HepG2 (cell line): ENCODE measurements around the gene PSMB2. TPM values are rescaled to one million over a fixed set of nuclear protein-coding genes. Genes with fewer than 3 reads are reported as not detected.
A peak's percentile ranks its signal among the peaks of the same experiment; 100 is the strongest.

Source experiments
- AGO1 ChIP-seq: fragments of 200-400 bp; formaldehyde crosslinking; IDR thresholded peaks from 2 replicates; pipeline ENCODE4 v1.6.1; 2017; ENCODE audit warnings: mild to moderate bottlenecking, low read depth, low read length, moderate library complexity; ENCODE audit not compliant: poor library complexity, severe bottlenecking
- CBX2 ChIP-seq, 2 experiments: fragments of 200-600 bp in 1 of 2; sonication (generic); formaldehyde crosslinking in 1 of 2; IDR thresholded peaks; 2 replicates each; pipeline versions ENCODE4 v1.7.0 to v1.8.1; 2018 to 2022; ENCODE audit warnings: low read depth in 2 of 2, low read length in 1 of 2, mild to moderate bottlenecking in 1 of 2, missing genetic modification reagents in 1 of 2
- HIVEP1 ChIP-seq: sonication (generic); formaldehyde crosslinking; IDR thresholded peaks from 2 replicates; pipeline ENCODE4 v1.4.0; 2020; ENCODE audit warnings: mild to moderate bottlenecking, missing genetic modification reagents
- SNAI1 ChIP-seq: sonication (generic); formaldehyde crosslinking; IDR thresholded peaks from 2 replicates; pipeline ENCODE4 v1.5.0; 2020; ENCODE audit warnings: mild to moderate bottlenecking, missing genetic modification reagents, borderline replicate concordance
- ZNF577 ChIP-seq: sonication (generic); formaldehyde crosslinking; IDR thresholded peaks from 2 replicates; pipeline ENCODE4 v1.4.0; 2020; ENCODE audit warnings: mild to moderate bottlenecking, low read depth, missing genetic modification reagents, borderline replicate concordance
- polyA plus RNA-seq, 8 experiments: library from polyadenylated mRNA; depleted of rRNA in 3 of 8; stranded (reverse) in 7 of 8; unstranded in 1 of 8; fragments of >200 nt; fragmentation: Illumina TruSeq in 4 of 8; extraction: Trizol in 4 of 8; gene quantifications; 2 replicates each; pipeline versions ENCODE4 v1.2.1 to v1.2.3, GENCODE V29; 2011 to 2016; ENCODE audit warnings: low read depth in 4 of 8, missing spikeins in 1 of 8, mixed read lengths in 1 of 8; ENCODE audit not compliant: insufficient read depth in 1 of 8
- total RNA-seq, 5 experiments: library from RNA; depleted of rRNA; stranded (reverse); fragments of >200 nt; fragmentation: Illumina TruSeq; extraction: Trizol; gene quantifications; 2 replicates each; pipeline ENCODE4 v1.2.3, GENCODE V29; 2016; ENCODE audit warnings: low read depth in 1 of 5
- TF ChIP-seq, protein P1 (sequence below), 2 experiments: sonication (generic) in 1 of 2; formaldehyde crosslinking in 1 of 2; IDR thresholded peaks; 2 replicates each; pipeline versions ENCODE4 v1.4.0 to v1.6.1; 2018 to 2020; ENCODE audit warnings: missing genetic modification reagents in 2 of 2, borderline replicate concordance in 1 of 2, low read depth in 1 of 2, mild to moderate bottlenecking in 1 of 2, missing biosample characterization in 1 of 2
- TF ChIP-seq, protein P2 (sequence below): sonication (generic); formaldehyde crosslinking; IDR thresholded peaks from 2 replicates; pipeline ENCODE4 v1.5.1; 2020; ENCODE audit warnings: missing genetic modification reagents, mild to moderate bottlenecking, borderline replicate concordance

PSMB2 gene
- total and polyA plus RNA-seq, 2 of the 13 experiments (the other 11 are each of a cell fraction or from before 2014, with no cell fraction given), result 60.6 to 62.2 TPM

DNA sequence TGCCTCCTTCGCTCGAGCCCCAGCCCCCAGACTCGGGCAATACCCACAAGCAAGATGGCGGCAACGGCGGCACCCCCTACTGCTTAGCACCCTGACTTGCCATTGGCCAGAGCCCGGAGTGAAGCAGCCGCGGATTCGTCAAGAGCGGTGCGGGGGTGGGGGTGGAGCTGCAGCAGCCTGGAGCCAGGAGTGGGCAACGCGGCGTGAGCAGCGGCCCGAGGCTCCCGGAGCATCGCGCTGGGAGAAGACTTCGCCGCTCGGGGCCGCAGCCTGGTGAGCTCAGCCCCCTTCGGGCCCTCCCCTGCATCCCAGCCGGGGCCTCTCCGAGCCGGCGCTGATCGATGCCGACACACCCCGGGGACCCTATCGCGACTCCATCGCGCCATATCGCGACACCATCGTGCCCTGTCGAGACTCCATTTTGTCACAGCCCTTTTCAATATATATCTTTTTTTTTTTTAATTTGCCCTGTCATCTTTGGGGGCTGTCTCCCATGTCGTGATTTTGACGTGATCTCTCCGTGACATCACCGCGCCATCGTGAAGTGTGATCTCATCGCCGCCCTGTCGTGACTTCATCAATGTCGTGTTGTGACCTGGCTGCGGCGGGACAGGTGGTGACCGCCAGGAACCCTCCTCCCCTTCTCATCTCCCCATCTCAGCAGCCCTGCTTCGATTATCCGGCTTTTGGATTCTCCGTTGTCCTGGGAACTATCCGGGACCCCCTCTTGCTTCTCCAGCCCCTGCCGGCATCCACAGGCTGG, 83.5 kb downstream of the PSMB2 start, which contains the start of gene NCDN (continued):
- TF ChIP-seq, protein P1, sequence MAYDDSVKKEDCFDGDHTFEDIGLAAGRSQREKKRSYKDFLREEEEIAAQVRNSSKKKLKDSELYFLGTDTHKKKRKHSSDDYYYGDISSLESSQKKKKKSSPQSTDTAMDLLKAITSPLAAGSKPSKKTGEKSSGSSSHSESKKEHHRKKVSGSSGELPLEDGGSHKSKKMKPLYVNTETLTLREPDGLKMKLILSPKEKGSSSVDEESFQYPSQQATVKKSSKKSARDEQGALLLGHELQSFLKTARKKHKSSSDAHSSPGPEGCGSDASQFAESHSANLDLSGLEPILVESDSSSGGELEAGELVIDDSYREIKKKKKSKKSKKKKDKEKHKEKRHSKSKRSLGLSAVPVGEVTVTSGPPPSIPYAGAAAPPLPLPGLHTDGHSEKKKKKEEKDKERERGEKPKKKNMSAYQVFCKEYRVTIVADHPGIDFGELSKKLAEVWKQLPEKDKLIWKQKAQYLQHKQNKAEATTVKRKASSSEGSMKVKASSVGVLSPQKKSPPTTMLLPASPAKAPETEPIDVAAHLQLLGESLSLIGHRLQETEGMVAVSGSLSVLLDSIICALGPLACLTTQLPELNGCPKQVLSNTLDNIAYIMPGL (CRISPR knock-in tag; IDR thresholded peaks at IDR 0.05; ENCODE audit: borderline replicate concordance in 1 of 2, low read depth in 1 of 2), result 0 out of 4 replicates have a peak, but pooled peaks of 1 of the 2 experiments have one; percentile 65
- TF ChIP-seq SNAI1 (no peak), HIVEP1 (CRISPR knock-in tag) (peak; percentile 20; the same call in 1 of the 2 replicates), CBX2 (IDR thresholded peaks at IDR 0.05; ENCODE audit: low read depth, low read length) (peak; percentile 100), CBX2 (CRISPR knock-in tag; IDR thresholded peaks at IDR 0.05; ENCODE audit: low read depth) (no peak), AGO1 (no peak), ZNF577 (CRISPR knock-in tag) (no peak)
- TF ChIP-seq, protein P2, sequence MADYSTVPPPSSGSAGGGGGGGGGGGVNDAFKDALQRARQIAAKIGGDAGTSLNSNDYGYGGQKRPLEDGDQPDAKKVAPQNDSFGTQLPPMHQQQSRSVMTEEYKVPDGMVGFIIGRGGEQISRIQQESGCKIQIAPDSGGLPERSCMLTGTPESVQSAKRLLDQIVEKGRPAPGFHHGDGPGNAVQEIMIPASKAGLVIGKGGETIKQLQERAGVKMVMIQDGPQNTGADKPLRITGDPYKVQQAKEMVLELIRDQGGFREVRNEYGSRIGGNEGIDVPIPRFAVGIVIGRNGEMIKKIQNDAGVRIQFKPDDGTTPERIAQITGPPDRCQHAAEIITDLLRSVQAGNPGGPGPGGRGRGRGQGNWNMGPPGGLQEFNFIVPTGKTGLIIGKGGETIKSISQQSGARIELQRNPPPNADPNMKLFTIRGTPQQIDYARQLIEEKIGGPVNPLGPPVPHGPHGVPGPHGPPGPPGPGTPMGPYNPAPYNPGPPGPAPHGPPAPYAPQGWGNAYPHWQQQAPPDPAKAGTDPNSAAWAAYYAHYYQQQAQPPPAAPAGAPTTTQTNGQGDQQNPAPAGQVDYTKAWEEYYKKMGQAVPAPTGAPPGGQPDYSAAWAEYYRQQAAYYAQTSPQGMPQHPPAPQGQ (CRISPR knock-in tag), result no peak
- TF ChIP-seq, all 625 proteins: peak for 200
